HS-27A (cell line): Measurements from ENCODE around the gene NCK2.

Experiments used
- DNase-seq: peaks from one replicate; pipeline ENCODE4 v3.0.0-alpha.2; 2012; ENCODE audit warnings: low read depth, missing footprints

Gene NCK2

GRCh38 chr2:105777031-105777482 lies 32.3 kb downstream of the NCK2 start:
- DNase-seq = no peak

GRCh38 chr2:105777506-105778055 lies 32.9 kb downstream of the NCK2 start:
- DNase-seq = no peak

GRCh38 chr2:105778080-105778607 lies 33.4 kb downstream of the NCK2 start:
- DNase-seq = no peak

- no peak for DNase-seq
Observed at GRCh38 chr2:105779394-105779793, 34.7 kb downstream of the NCK2 start.

- no peak for DNase-seq
Observed at GRCh38 chr2:105780606-105781005, 35.9 kb downstream of the NCK2 start.

GRCh38 chr2:105781274-105781978 lies 36.7 kb downstream of the NCK2 start:
- DNase-seq = no peak

- no peak for DNase-seq
Observed at GRCh38 chr2:105782123-105782522, 37.4 kb downstream of the NCK2 start.

GRCh38 chr2:105782646-105783045 lies 37.9 kb downstream of the NCK2 start:
- DNase-seq = no peak

GRCh38 chr2:105783151-105783738 lies 38.5 kb downstream of the NCK2 start:
- no peak for DNase-seq

GRCh38 chr2:105783972-105784371 lies 39.3 kb downstream of the NCK2 start:
- no peak for DNase-seq

GRCh38 chr2:105784589-105784988 lies 39.9 kb downstream of the NCK2 start:
- no peak for DNase-seq

GRCh38 chr2:105785095-105785847 lies 40.6 kb downstream of the NCK2 start:
- no peak for DNase-seq

- no peak for DNase-seq
Observed at GRCh38 chr2:105786231-105787230, 41.8 kb downstream of the NCK2 start.

GRCh38 chr2:105787376-105788318 lies 42.9 kb downstream of the NCK2 start:
- no peak for DNase-seq

- DNase-seq = no peak
Observed at GRCh38 chr2:105788670-105789290, 44.1 kb downstream of the NCK2 start.

- peak; percentile 31 for DNase-seq
Observed at GRCh38 chr2:105789745-105790460, 45.2 kb downstream of the NCK2 start.

- no peak for DNase-seq
Observed at GRCh38 chr2:105790461-105791149, 45.9 kb downstream of the NCK2 start.

- no peak for DNase-seq
Observed at GRCh38 chr2:105791229-105791628, 46.5 kb downstream of the NCK2 start.
